Thyroid gland (tissue), 4 donors: ENCODE data around the gene RALGPS2.

ENCODE experiments used
- POLR2A ChIP-seq, 2 donors: fragments of 450-650 bp; IDR thresholded peaks; one replicate each; pipeline ENCODE4 v1.6.1; 2017; ENCODE audit warnings: antibody characterized with exemption in 2 of 2, mild to moderate bottlenecking in 2 of 2, moderate library complexity in 1 of 2
- TF ChIP-seq, protein P1 (sequence below), 6 experiments: fragments of 200-600 bp in 3 of 6; fragments of 450-650 bp in 3 of 6; sonication (generic) in 3 of 6; IDR thresholded peaks; one replicate each; pipeline ENCODE4 v1.5.1; 2016 to 2019; ENCODE audit warnings: antibody characterized with exemption in 6 of 6, mild to moderate bottlenecking in 2 of 6, inconsistent platforms in 1 of 6, moderate library complexity in 1 of 6

DNA sequence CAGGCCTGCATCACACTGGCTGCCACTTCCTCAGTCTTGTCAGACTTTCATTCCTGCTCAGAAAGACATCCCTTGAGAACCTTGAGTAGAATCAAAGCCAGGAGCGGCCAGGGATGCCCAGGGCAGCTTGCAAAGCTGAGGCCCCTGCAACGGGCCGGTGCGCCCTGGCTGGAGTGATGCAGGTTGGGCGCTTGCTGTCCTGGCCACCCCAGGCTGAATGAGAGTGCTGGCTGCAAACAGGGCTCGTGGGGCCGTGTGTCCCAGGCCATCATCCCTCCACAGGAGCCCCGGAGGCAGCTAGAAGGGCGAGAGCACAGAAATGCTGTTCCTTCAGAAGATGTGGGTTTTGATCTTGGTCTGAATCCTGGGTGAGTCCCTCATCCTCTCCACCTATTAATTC, 233.4 kb downstream of the RALGPS2 start:
- TF ChIP-seq, protein P1, sequence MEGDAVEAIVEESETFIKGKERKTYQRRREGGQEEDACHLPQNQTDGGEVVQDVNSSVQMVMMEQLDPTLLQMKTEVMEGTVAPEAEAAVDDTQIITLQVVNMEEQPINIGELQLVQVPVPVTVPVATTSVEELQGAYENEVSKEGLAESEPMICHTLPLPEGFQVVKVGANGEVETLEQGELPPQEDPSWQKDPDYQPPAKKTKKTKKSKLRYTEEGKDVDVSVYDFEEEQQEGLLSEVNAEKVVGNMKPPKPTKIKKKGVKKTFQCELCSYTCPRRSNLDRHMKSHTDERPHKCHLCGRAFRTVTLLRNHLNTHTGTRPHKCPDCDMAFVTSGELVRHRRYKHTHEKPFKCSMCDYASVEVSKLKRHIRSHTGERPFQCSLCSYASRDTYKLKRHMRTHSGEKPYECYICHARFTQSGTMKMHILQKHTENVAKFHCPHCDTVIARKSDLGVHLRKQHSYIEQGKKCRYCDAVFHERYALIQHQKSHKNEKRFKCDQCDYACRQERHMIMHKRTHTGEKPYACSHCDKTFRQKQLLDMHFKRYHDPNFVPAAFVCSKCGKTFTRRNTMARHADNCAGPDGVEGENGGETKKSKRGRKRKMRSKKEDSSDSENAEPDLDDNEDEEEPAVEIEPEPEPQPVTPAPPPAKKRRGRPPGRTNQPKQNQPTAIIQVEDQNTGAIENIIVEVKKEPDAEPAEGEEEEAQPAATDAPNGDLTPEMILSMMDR (IDR thresholded peaks at IDR 0.05) = no peak
- TF ChIP-seq POLR2A (IDR thresholded peaks at IDR 0.05) = no peak
